Activated CD8-positive, alpha-beta memory T cell treated with anti-CD3 and anti-CD28 coated beads, Interleukin-2, amount 50 U/mL, for 1 hour (primary cell): ENCODE data around the gene ZNF579.
"Not testable (repeated sequence)": the region's sequence is repeated elsewhere in the genome, so short reads cannot be mapped to it uniquely, and the experiment has no call there.

Experiments
- DNase-seq: peaks from one replicate; pipeline ENCODE4 v3.0.0-alpha.2; 2020; ENCODE audit errors: extremely low read depth

ZNF579 gene

DNA sequence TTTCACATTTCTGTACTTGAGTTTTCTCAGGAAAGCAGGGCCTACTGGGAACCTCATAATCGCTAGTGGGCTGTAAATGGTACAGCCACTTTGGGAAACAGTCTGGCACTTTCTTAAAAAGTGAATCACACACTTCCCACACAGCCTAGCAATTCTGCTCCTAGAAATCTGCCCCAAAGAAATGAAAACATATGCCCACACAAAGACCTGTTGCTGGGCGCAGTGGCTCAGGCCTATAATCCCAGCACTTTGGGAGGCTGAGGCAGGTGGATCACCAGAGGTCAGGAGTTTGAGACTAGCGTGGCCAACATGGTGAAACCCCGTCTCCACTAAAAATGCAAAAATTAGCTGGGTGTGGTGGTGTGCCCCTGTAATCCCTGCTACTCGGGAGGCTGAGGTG is 11.2 kb downstream of the ZNF579 start:
- DNase-seq, result not testable (repeated sequence)

DNA sequence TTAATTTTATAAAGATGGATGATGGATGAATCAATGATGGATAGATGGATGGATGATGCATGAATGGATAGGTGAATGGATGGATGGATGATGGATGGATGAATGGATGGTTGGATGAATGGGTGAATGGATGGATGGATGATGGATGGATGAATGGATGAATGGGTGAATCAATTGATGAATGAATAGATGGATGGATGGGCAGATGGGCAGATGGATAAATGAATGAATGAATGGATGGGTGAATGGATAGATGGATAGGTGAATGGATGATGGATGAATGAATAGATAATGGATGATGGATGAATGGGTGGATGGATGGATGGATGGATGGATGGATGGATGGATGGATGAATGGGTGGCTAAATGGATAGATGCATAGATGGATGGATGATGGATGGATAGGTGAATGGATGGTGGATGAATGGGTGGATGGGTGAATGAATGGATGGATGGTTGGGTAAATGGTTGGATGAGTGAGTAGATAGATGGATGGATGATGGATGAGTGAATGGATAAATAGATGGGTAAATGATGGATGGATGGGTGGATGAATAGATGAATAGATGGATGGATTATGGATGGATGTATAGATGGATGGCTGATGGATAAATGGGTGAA is 12.8 kb downstream of the ZNF579 start:
- DNase-seq, result no peak

DNA sequence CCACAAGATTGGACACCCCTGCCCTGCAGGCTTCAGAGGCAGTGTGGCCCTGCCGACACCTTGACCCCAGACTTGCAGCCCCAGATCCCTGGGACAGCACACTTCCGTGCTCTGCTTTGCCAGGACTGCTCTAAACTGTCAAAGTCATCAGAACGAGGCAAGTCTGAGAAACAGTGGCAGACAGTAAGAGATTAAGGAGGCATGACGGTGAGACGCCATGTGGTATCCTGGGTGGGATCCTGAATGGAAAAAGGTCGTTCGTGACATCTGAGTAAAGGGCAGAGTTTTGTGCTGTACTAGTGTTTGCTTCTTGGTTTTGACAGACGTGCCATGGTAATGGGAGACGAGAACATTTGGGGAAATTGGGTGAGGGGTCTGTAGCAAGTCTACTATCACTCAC is 13.8 kb downstream of the ZNF579 start:
- DNase-seq, result no peak

DNA sequence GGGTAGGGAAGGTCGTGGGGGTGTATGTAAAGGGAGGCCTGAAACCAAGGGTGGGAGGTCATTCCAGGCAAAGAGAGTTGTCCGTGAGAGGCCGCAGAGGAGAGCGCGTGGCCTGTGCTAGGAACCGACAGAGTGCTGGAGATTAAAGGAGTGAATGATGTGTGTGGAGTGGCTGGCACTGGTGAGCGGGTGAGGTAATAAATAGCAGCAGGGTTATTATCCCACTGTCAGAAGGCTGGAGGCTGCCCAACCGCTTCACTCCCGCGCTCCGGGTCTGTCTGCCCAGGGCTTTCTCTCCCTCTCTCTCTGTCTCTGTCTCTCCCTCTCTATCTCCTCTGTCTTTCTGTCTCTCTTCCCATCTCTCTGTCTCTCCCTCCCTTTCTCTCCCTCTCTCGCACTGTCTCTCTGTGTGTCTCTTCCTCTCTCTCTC is 17.4 kb downstream of the ZNF579 start:
- no peak for DNase-seq

DNA sequence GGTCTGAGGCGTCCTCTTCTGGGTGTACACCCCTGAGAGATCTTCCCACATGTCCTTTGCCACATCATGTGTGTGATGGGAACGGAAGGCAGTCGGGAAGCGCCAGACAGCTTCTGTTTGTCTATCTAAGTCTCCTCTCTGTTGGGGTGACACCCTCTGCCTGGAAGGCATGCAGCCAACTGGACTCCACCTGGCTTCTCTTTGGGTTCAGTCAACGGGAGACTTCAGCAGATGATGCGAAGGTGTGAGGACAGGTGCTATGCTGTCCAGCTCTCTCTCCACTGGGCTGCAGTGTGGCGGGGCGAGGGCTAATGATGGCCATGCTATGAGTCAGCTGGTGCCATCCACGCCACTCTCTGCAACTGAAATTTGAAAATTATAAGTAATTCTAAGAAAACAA is 21.0 kb downstream of the ZNF579 start:
- no peak for DNase-seq

DNA sequence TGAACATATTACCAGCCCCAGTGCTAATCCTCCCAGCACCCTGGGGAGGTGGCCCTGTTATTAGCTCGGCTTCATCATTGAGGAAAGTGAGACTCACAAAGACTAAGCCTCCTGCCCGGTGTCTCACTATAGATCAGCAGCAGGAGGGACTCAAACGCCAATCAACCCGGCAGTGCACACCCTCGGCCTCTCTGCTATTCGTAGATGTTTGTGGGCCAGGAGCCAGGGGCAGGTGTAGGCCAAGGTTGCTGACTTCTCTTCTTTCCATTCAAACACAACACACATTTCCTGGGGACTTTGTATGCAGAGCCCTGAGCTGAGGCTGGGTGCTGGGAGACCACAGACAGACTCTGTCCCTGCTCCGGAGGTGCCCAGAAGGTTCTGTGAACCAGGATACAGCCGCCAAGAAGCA is 25.9 kb downstream of the ZNF579 start:
- no peak for DNase-seq

DNA sequence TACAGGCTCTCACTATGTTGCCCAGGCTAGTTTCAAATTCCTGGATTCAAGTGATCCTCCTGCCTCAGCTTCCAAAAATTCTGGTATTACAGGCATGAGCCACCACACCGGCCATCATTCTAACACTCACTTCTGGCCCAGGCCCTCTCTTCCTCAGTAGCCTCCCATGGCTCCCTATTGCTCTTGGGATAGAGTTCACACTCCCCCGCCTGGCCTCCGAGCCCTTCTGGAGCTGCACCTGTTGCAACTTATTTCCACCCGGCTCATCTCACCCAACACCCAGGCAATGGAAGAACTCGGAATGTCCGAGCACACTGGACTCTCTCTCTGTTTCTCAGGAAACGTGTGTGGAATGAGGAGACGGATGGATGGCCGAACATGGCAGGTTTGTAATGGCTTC is 26.3 kb downstream of the ZNF579 start:
- no peak for DNase-seq

DNA sequence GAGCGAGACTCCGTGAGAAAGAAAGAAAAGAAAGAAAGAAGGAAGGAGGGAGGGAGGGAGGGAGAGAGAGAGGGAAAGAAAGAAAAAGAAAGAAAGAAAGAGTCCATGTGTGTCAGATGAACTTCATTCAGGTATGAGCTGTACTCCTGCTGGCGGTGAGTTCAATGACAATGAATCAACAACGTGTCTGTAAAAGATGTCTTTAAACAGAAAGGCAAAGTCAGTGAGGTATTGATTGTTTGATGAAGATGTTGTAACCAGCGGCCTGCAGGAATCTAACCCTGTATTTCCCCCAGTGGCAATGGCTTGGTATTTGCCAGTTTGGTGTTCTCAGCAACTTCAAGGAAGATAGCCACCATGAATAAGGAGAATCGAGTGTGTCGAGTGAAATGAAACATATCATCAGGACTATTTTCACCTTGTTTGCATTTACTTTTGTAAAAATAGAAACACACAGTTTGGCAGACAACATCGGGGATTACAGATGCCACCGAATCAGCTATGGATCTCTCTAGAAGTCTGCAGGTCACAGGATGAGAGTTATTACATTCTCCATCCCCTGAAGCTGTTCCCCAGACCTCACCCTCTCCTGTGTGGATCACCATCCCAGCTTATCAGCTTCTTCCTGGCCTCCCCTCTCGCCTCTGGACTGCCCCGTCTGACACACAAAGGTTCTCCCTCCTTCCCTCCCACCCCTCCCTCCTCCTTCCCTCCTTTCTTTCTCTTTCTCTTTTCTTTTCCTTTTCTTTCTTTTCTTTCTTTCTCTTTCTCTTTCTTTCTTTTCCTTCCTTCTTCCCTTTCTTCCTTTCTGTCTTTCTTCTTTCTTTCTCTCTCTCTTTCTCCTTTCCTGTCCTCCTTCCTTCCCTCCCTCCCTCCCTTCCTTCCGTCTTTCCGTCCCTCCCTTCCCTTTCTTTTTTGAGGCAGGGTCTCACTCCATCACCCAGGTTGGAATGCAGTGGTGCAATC is 27.1 kb downstream of the ZNF579 start:
- DNase-seq, result no peak

DNA sequence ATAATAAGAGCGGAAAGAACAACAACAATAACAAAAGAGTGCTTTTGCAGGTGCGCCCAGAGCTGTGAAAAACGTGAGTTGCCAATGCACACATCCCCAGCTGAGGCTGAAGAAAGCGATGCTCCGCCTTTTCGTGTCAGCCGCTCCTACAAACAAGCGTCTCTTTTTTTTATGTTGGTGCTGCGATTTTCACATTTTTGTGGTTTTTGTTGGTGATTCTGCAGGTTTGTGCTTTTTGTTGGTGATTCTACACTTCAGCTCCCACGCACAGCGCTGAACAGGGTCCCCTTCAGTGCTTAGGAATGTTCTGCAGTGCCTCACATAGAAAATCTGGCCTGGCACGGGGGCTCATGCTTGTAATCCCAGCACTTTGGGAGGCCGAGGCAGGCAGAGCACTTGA is 28.0 kb downstream of the ZNF579 start:
- DNase-seq, result no peak

DNA sequence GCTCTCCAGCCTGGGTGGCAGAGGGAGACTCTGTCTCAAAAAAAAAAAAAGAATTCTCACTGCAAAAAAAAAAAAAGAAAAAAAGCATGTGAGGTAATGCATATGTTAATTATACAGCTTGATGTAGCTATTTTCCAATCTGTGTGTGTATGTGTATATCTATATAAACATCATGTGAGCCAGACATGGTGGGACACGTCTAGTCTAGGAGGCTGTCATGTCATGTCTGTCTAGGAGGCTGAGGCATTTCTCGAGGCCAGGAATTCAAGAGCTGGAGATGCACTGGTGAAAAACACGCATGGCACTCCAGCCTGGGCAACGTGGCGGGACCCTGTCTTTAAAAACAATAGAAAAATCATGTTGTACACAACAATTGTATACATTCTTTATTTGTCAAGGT is 28.4 kb downstream of the ZNF579 start:
- DNase-seq, result no peak

DNA sequence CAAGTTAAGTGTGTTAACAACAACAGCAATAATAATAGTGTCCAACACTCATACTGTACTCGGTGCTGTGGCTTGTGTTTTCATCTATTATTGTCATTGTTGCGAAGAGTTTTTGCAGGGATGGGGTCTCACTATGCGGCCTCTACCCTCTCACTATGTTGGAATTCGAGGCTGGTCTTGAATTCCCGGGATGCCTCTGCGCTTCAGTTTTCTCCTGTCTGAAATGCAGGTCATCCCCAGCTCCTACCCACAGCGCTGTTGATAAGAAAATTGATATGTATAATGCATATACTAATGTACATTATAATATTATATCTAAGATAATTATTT is 30.4 kb downstream of the ZNF579 start:
- DNase-seq, result no peak

DNA sequence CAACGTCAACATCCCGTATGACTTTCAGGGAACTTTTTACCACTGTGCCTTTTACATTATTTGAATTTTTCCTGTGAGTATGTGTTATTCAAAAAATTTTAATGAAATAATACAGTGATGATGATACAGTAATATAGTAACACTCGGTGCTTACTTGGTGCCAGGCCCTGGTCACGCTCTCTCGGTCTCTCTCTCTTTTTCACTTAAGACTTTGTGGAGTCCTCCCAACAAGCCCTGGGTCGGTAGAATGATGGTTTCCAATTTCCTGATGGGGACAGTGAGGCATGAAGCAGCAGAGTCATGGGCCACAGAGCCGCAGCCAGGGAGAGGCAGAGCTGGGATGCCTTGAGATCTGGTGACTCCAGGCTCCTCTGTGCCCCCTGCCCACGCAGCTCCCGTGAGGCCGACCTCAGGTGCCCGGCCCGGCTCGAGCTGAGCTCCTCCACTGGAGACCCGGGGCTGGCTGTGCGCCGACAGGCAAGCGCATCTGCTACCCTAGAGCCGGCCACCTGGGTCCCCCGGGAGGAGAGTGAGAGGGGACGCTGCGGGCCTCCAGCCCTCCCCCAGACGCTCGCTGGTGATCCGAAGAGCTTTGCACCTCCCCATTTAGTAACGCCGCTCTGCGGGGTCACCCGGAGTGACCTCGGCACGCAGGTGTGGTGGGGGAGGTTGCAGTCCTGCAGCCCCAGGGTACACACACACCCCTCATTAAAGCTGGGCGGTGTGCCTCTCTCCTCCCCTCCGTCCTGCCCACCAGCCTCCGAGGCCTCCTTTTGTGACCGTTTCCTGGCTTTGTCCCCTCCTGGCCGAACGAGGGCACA is 30.9 kb downstream of the ZNF579 start:
- DNase-seq, result no peak

DNA sequence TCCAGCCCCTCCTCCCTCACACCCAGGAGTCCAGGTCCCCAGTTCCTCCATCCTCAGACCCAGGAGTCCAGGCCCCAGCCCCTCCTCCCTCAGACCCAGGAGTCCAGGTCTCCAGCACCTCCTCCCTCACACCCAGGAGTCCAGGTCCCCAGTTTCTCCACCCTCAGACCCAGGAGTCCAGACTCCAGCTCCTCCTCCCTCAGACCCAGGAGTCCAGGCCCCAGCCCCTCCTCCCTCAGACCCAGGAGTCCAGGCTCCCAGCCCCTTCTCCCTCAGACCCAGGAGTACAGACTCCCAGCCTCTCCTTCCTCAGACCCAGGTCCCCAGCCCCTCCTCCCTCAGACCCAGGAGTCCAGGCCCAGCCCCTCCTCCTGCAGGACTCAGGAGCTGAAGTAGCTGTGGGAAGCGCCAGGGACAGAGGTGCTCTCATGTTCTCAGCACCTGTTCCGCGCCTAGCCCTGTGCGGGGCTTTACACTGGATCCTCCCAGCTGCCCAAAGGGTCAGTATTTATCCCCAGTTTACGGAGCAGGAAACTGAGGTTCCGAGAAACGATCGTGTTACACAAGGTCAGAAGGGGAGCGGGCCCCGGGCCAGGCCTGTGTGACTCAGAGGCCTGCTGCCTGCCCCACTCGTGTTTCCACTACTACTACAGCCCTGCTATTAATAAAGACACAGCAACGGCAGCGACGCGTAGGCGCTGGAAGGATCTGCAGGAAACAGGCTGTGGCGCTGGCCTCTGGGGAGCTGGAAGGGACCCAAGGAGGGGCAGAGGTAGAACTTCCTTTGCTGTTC is 33.6 kb downstream of the ZNF579 start:
- DNase-seq, result no peak

DNA sequence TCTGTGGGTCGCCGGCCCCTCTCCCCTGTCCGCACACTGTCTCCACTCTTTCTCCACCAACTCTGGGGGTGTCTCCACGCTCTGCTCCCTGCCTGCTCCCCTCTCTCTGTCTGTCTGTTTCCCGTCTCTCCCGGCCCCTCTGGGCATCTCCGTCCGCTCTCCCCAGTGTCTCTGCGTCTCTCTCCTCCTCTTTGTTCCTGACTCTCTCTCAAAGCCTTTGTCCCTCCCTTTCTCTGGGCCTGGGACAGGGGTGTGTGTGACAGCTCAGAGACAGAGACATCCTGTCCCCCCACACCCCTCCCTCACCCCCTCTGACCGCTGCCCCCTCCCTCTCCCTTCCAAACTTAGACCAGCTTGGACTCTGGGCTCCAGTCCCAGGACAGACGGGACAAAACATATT is 34.6 kb downstream of the ZNF579 start:
- no peak for DNase-seq

DNA sequence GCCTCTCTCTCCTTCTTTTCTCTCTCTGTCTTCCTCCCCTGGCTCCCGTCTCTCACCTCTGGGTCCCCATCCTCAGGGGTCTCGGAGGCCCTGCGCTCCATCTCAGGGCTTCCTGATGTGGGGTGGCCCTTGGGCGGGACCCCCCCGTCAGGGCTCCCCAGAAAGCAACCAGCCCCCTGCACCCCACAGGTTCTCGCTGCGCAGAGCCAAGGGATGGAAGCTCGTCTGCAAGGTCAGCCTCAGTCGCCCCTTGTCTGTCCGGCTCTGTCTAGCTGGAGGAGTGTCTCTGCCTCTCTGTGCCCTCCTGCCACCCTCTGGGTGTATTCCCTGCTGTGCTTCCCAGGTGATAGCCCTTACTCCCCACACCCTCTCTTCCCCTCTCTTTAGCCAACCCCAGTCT is 35.2 kb downstream of the ZNF579 start, which contains the start of gene SBK3:
TSS of gene SBK3 (minus strand) at position 101 of the 400 bp plus-strand sequence. CDS start at position 101, 0 bp downstream.
- DNase-seq, result no peak

DNA sequence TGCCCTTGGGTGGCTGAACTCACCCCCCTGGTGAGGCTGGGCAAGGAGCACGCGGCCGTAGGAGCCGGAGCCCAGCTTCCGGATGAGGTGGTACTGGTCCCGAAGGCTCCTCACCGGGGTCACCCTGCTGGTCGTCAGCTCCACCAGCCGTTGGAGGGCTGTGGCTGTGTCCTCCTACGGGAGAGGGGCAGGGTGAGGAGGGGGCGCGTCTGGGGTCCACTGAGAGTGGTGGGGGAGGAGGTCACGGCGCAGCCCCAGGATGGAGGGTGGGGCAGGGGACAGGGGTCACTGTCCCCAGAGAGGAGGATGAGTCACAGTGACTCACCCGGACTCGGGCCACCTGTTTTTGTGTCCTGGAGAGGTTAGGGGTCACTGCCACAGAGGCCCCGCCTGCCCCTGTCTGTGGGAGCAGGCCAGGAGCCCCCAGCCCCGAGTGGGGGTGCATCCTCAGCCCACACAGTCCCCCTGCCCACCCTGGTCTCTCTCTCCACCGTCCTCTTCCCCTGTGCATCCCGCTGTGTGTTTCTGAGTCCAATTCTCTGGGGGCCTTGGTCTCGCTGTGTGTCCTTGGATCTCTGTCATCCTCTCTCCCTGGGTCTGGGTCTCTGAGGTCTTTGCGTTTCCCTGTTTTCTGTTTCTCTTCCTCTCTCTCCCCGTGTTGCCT is 35.7 kb downstream of the ZNF579 start:
- DNase-seq, result no peak

DNA sequence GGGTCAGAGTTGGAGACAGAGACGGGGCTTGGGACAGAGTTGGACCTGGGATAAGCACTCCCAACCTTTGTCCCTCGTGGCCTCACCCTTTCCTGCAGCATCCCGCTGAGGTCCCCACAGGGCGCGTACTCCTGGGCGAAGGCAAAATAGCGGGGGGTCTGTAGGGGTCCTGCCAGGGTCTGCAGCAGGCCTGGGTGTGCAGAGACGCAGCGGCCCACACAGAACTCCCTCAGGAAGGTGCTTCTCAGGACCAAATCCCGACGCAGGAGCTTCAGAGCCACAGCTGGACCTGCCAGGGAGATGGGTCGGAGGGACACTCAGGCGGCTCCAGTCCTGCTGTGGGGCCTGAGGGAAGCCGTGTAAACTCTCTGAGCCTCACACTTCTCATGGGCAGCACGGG is 36.6 kb downstream of the ZNF579 start:
- DNase-seq, result no peak

DNA sequence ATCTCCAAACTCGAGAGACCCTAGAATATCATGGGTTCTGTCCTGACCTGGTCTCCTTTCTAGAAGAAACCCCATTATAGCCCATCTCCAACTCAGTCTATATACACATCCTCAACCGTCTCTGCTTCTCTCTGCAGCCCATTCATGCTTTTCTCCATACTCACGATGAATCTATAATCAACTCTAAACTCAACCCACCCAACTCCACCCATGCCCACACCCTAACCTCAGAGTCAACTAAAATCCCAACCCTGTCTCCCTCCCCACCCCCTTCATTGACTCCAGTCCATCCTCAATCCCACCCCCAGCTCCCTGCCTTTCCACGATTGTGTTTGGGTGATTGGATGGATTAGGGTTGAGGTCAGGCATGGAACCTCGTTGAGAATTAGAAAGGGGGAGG is 37.1 kb downstream of the ZNF579 start:
- DNase-seq, result no peak

DNA sequence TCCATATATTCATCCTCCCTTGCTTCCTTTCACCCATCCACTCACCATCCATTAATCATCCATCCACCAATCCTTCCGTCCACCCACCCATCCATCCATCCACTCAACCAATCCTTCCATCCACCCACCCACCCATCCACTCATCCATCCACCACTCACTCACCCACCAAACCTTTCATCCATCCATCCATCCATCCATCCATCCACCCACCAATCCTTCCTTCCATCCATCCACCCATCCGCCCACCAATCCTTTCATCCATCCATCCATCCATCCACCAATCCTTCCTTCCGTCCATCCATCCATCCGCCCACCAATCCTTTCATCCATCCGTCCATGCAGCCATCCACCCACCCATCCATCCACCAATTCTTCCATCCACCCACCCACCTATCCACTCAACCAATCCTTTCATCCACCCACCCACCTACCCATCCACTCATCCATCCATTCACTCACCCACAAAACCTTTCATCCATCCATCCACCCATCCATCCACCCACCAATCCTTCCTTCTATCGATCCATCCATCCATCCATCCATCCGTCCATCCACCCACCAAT is 38.3 kb downstream of the ZNF579 start:
- DNase-seq, result no peak

DNA sequence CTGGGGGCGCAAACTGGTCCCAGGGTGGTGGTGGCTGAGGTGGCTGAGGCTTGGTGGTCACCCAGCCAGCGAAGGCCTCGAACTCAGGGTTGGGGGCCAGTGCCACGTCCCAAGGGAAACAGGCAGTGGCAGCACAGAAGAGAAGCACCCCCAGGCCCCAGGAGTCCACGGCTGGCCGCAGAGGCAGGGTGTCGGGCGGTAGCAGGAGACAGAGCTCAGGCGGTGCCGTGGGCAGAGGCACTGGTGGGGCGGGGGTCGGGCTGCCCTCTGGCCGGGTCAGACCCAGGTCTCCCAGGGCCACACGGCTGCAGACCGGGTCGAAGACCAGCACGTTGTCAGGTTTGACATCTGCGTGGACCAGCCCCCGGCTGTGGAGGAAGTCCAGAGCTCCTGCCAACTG is 39.6 kb downstream of the ZNF579 start:
- no peak for DNase-seq

DNA sequence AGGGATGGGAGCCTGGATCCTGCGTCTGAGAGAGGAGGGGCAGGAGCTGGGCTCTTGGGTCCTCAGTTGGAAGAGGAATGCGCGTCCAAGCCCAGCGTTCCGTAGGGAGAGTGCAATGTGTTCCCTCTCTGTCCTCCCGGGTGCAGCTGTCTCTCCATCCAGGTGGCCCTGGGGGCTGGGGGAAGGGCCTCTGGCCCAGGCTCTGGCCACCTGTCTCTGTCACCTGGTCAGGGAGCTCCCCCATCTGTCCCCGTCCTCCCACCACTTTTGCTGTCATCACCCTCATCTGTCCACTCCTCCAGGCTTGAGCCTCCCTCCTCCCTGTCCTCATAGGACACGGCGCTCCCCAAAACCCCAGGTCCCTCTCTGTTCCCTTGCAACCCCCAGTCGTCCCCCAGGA is 40.0 kb downstream of the ZNF579 start:
- DNase-seq, result no peak
